ENCODE measurements around the gene PELO. TPM values are rescaled to one million over a fixed set of nuclear protein-coding genes. Genes with fewer than 3 reads are reported as not detected.
"Not testable (repeated sequence)": the region's sequence is repeated elsewhere in the genome, so short reads cannot be mapped to it uniquely, and the experiment has no call there.

The PELO gene
- total RNA-seq, 2 donors from 2014 or later, result 49.4 to 61.8 TPM

GRCh38 chr5:52814352-52815148 is 26.8 kb downstream of the PELO start:
- DNase-seq (ENCODE audit: low spot score), result no peak
- intact Hi-C loops (cut with DNase I), result no loop called here

DNA sequence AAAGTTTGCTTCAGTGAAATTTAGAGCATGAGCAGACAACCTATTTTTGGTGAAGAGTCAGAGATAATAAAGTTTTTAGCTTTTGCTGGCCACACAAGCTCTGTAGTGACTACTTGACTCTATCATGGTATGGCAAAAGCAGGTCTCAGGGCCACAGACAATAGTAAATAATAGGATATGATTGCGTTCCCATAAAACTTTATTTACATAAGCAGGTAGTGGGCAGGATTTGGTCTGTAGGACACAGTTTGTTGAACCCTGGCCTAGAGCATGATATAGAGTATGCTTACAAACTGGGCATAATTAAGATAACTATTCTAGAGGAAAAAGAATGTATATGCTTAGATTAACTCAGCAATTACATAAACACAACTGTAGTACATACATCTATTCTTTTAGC is 30.1 kb downstream of the PELO start:
- DNase-seq (ENCODE audit: low spot score), result no peak
- intact Hi-C loops (cut with DNase I), result no loop called here

- DNase-seq (ENCODE audit: low spot score), result no peak
- intact Hi-C loops (cut with DNase I), result no loop called here
Observed at GRCh38 chr5:52818360-52818759, 30.6 kb downstream of the PELO start.

DNA sequence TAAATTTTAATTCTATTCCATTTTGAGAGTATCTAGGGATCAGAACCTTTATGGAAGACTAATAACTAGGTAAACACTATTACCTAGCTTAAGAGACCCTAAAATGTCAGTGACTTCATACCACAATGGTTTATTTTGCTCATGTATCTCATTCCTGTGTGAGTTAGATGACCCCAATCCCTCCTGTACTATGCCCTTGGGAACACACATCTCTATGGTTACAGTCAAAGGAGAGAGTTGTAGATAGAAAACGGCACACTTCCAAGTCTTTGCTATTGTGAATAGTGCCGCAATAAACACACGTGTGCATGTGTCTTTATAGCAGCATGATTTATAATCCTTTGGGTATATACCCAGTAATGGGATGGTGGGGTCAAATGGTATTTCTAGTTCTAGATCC is 31.1 kb downstream of the PELO start:
- DNase-seq (ENCODE audit: low spot score); intact Hi-C loops (cut with DNase I): not testable (repeated sequence)

DNA sequence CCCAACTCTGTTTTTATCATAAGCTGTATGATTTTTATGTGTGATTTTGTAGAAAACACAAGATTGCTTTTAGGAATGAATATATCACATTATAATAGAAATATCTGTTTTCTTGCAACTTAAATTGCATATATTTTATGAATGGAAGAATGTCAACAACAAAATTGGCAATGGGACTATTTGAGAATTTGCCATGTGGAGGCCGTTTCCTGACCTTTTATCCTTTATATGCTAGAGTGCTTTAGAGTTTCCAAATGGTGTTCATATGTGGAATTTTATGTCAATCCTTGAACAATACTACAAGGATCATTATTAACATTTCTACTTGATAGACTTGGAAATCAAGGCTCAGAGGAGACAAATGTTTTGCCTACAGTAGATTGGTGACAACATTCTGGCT is 34.2 kb downstream of the PELO start:
- DNase-seq (ENCODE audit: low spot score), result no peak
- intact Hi-C loops (cut with DNase I), result no loop called here

DNA sequence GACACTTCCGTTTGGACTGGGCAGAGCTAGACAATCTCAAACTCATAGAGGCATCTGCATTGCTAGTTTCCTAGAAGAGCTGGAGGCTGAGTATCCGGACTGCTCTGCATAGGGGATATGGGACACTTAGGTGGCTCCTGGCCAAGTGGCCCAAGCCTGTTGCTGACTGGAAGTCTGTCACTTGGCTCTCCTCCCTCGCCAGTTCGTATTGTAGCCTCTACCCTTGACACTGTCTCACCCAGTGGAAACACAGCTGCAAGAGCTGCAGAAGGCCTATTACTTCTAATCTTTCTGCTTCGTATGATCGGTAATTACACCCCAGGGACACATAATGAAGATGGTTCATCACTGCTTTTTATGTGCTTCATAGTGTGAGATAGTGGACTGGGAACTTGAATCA is 34.7 kb downstream of the PELO start:
- intact Hi-C loops (cut with DNase I), result no loop called here
- peak; percentile 91 for DNase-seq (ENCODE audit: low spot score)

GRCh38 chr5:52824827-52825226 is 37.1 kb downstream of the PELO start:
- DNase-seq (ENCODE audit: low spot score), result no peak
- intact Hi-C loops (cut with DNase I), result no loop called here

GRCh38 chr5:52825826-52826225 is 38.1 kb downstream of the PELO start:
- DNase-seq (ENCODE audit: low spot score), result no peak
- intact Hi-C loops (cut with DNase I), result no loop called here

DNA sequence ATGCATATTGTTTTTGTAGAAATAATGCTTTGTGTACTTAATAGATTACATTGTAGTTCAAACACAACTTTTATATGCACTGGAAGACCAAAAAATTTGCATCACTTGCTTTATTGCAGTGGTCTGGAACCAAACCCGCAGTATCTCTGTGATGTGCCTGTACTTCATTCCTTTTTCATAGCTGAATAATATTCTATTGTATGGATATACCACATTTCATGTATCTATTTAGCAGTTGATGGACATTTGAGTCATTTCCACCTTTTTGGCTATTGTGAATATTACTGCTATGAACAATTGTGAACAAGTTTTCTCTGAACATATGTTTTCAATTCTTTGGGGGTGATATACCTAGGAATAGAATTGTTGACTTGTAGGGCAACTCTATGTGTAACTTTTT is 40.1 kb downstream of the PELO start:
- intact Hi-C loops (cut with DNase I), result no loop called here
- DNase-seq (ENCODE audit: low spot score), result no peak

GRCh38 chr5:52829664-52830063 is 41.9 kb downstream of the PELO start:
- intact Hi-C loops (cut with DNase I), result no loop called here

DNA sequence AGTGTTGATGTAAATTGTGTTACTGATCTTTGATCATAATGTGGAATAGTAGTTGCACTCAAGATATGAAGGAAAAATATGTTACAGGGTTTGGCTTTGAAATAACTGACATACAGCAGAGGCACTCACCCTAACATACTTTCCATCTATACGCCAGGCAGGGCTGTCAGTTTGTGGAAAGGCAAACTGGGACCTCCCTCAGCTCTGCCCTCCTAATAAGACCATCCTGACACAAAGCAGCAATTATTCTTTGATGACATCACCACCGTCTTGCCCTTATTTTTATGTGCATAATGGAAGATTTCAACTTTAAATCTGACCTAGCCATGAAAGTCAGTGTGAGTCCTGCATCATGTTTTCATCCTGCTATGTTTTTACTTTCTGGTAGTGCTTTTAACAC is 42.9 kb downstream of the PELO start:
- intact Hi-C loops (cut with DNase I), result no loop called here
- no peak for DNase-seq (ENCODE audit: low spot score)

More at GRCh38 chr5:52829664-52830063, 41.9 kb downstream of the PELO start:
- no peak for DNase-seq (ENCODE audit: low spot score)

GRCh38 chr5:52831786-52832511 is 44.2 kb downstream of the PELO start:
- intact Hi-C loops (cut with DNase I), result no loop called here
- DNase-seq (ENCODE audit: low spot score), result no peak

DNA sequence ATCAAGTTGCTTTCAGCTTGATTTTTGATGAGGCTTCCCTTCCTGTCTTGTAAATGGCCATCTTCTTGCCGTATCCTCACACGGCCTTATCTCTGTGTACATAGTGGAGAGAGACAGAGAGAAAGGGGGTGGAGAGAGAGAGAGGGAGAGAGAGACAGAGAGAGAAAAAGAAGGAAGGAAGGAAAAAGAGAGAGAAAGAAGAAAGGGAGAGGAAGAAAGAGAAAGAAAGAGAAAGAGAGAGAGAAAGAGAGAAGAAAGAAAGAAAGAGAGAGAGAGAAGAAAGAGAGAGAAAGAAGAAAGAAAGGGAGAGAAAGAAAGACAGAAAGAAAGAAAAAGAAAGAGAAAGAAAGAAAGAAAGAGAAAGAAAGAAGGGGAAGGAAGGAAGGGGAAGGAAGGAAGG is 46.6 kb downstream of the PELO start:
- no peak for DNase-seq (ENCODE audit: low spot score)
- intact Hi-C loops (cut with DNase I), result no loop called here

DNA sequence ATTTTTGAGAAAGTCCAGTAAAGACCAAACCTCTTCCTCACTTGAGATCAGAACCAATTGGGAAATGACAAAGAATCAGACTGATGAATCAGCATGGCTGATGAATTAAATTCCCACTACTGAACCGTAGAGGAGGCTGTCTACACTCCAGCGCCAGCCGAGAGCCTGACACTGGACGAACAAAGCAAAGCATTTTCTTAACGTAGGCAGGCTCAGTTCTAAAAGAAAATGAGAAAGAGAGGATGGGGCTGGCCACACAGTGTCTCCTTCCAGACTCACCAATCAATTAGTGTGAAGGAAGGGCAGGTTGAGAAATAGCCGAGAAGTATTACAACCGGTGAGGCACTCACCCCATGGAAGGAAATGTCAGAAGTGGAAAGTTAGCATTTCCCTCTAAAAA is 49.4 kb downstream of the PELO start:
- peak; percentile 81 for DNase-seq (ENCODE audit: low spot score)
- intact Hi-C loops (cut with DNase I), result loop anchor here in 1 of 2 donors (5.0 kb wide), 2 partner anchors 35 to 60 kb away; no protein-coding TSS in a partner anchor

Other genes with a start within 250 kb of the PELO start
- 100 to 1,000 TPM; 134 to 213 TPM for gene ITGA1, start within 50 bp of the PELO start, total RNA-seq
- gene ITGA2, start 201.4 kb downstream of the PELO start, total RNA-seq, result 10 to 100 TPM in 1 of 2 donors, 1 to 10 TPM in 1; 7.5 to 21.3 TPM

Data from posterior vena cava (tissue), 2 donors.